Subcutaneous abdominal adipose tissue (tissue), 5 donors: ENCODE data around the gene AOAH.

Experiments used
- H3K27ac ChIP-seq: one replicate; pipeline ENCODE4 v1.7.0; 2013; ENCODE audit warnings: low read depth, mild to moderate bottlenecking, inconsistent platforms, low read length, moderate library complexity
- H3K27me3 ChIP-seq, 5 donors: one replicate each; pipeline ENCODE4 v1.7.0; 2013; ENCODE audit warnings: low read length in 5 of 5, inconsistent platforms in 1 of 5; ENCODE audit not compliant: control insufficient read depth in 5 of 5, insufficient read depth in 4 of 5
- H3K36me3 ChIP-seq, 5 donors: one replicate each; pipeline ENCODE4 v1.7.0; 2013; ENCODE audit warnings: low read length in 5 of 5; ENCODE audit not compliant: control insufficient read depth in 5 of 5, insufficient read depth in 5 of 5
- H3K4me1 ChIP-seq, 5 donors: one replicate each; pipeline ENCODE4 v1.7.0; 2013; ENCODE audit warnings: low read length in 5 of 5, mild to moderate bottlenecking in 3 of 5, moderate library complexity in 1 of 5; ENCODE audit not compliant: control insufficient read depth in 5 of 5, insufficient read depth in 5 of 5
- H3K4me3 ChIP-seq, 5 donors: one replicate each; pipeline ENCODE4 v1.7.0; 2013; ENCODE audit warnings: low read length in 5 of 5, low read depth in 1 of 5
- H3K9ac ChIP-seq, 5 donors: one replicate each; pipeline ENCODE4 v1.7.0; 2013; ENCODE audit warnings: low read length in 5 of 5, mild to moderate bottlenecking in 4 of 5, moderate library complexity in 3 of 5
- H3K9me3 ChIP-seq, 5 donors: one replicate each; pipeline ENCODE4 v1.7.0; 2013; ENCODE audit warnings: low read length in 5 of 5; ENCODE audit not compliant: control insufficient read depth in 5 of 5
- donor health status: healthy.
- donor health status: healthy.
- donor health status: healthy.
- donor health status: healthy.
- donor health status: healthy.

The AOAH gene

DNA sequence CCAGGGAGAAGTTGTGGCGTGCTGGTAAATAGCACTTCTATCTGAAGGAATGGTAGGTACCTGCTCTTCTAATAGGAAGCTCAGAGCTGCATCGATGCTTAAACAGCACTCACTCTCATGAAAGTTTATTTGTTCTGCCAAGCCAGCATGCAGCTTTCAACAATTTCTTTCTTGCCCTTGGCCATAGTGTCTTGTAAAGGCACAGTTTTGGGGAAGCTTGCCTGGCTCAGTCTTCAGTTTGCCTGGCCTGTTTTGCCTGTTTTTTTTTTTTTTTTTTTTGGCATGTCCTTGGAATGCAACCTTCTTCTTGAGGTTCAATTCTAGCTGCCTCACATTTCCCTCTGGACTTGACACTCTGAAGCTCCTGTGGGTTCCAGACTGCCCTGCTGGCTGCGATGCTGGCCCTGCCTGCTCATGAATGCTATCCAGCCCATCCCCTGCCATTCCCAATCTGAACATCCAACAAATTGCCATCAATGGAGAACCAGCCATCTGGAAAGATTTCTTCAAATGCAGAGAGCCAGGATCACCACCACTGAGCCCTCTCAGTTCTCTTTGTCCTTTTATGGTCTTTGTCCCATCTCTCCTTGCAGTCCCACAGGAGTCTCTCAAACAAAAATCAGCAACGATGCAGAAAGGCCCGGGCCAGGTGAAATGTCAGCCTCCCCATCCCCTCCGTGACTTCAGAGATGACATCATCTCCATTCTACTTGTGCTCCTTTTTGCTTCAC lies 200.8 kb downstream of the AOAH start:
- H3K4me3 ChIP-seq, result no peak overlapping the region
- H3K9ac ChIP-seq, result no peak overlapping the region
- H3K27me3 ChIP-seq, result peaks cover 0 to 5% (median 4%) of the 10 kb centered on the region in 5 donors
- H3K27ac ChIP-seq, result no peak overlapping the region
- no peaks in the 10 kb centered on the region for H3K9me3 ChIP-seq
- H3K36me3 ChIP-seq, result peaks cover 0 to 2% (median 0%) of the 10 kb centered on the region in 5 donors
- H3K4me1 ChIP-seq, result no peaks in the 10 kb centered on the region

DNA sequence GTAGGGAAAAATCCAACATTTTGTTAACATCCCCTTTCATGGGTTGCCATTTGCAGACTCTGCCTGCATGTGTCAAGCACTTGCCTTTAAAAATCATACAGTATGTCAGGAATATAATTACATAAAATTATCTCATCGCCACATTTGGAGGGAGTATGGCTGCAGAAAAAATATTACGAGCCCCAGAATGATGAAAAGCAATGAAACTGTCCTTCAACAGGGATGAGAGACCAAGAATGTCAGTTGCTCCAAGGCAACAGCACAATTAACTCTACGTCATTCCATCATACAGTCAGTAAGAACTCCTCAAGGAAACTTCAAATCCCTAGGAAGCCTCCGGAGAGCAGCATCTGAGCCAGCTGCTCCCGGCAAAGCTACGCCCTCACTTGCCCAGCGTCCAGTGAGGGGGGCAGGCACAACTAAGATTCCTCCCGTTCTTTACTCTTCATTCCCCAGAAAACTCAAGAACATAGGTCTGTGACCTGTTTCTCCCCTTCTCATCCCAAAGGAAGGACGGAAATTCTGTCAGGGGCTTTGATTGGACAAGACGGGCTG lies 201.8 kb downstream of the AOAH start:
- no peaks in the 10 kb centered on the region for H3K4me1 ChIP-seq
- peaks cover 0 to 2% (median 0%) of the 10 kb centered on the region in 5 donors for H3K36me3 ChIP-seq
- no peak overlapping the region for H3K27ac ChIP-seq
- H3K9ac ChIP-seq, result no peak overlapping the region
- no peaks in the 10 kb centered on the region for H3K9me3 ChIP-seq
- no peak overlapping the region for H3K4me3 ChIP-seq
- peaks cover 0 to 5% (median 4%) of the 10 kb centered on the region in 5 donors for H3K27me3 ChIP-seq

DNA sequence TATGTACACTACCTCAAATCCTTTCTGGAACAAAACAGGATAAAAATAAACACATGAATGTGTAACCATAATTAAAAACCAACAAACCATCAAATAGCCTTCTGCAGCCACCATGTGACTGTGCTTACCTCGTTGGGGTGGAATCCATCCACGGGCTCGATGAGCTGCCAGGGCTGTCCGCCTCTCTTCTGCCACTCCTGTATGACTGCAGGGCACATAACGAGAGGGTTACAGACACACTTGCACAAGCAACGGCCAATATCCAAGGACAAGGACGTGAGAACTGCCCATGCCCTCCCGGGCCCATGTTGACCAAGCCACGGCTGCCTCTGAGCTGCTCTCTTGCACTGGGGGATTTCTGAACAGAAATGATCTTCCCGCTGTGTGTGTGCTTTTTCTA lies 202.4 kb downstream of the AOAH start:
- Histone ChIP-seq H3K4me1 (no peaks in the 10 kb centered on the region), H3K27ac (no peak overlapping the region), H3K9ac (no peak overlapping the region), H3K9me3 (no peaks in the 10 kb centered on the region), H3K36me3 (peaks cover 0 to 2% (median 0%) of the 10 kb centered on the region in 5 donors), H3K27me3 (peaks cover 0 to 5% (median 4%) of the 10 kb centered on the region in 5 donors), H3K4me3 (no peak overlapping the region)

DNA sequence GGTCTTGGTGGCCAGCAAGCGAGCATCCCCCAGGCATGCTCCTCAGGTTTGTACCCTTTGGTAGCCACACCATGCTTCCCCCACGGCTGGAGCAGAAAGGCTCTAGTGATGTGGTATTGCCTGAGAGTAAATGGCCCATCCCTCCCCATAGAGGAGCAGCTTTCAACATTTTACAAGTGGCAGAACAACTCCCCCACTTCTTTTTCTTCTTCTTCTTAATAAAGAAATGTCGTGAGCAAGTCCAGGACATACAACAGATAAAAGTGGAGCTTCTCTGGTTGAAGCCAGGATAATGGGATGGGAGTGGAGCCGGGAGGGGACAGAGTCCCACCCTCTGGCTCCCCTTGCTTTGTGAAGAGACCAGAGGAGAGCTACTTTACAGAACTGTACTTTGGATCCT lies 203.2 kb downstream of the AOAH start:
- H3K36me3 ChIP-seq, result peaks cover 0 to 2% (median 0%) of the 10 kb centered on the region in 5 donors
- H3K9me3 ChIP-seq, result no peaks in the 10 kb centered on the region
- H3K27ac ChIP-seq, result no peak overlapping the region
- peaks cover 0 to 5% (median 4%) of the 10 kb centered on the region in 5 donors for H3K27me3 ChIP-seq
- no peak overlapping the region for H3K4me3 ChIP-seq
- H3K4me1 ChIP-seq, result no peaks in the 10 kb centered on the region
- H3K9ac ChIP-seq, result no peak overlapping the region

DNA sequence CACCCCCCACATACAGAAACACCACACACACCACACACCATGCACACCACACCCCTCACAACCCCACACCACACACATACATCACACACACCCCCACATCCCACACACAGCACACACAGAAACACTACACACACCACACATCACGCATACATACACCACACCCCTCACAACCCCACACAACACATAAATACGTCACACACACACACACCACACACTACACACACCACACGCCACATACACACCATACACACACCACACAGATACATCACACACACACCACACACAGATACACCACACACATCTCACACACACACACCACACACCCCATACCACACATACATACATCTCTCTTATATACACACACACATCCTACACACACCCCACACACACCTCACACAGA lies 208.4 kb downstream of the AOAH start:
- H3K9me3 ChIP-seq, result peaks cover 0 to 6% (median 0%) of the 10 kb centered on the region in 5 donors
- no peak overlapping the region for H3K27ac ChIP-seq
- H3K27me3 ChIP-seq, result no peaks in the 10 kb centered on the region
- no peak overlapping the region for H3K9ac ChIP-seq
- H3K4me3 ChIP-seq, result no peak overlapping the region
- H3K4me1 ChIP-seq, result no peaks in the 10 kb centered on the region
- H3K36me3 ChIP-seq, result no peaks in the 10 kb centered on the region

DNA sequence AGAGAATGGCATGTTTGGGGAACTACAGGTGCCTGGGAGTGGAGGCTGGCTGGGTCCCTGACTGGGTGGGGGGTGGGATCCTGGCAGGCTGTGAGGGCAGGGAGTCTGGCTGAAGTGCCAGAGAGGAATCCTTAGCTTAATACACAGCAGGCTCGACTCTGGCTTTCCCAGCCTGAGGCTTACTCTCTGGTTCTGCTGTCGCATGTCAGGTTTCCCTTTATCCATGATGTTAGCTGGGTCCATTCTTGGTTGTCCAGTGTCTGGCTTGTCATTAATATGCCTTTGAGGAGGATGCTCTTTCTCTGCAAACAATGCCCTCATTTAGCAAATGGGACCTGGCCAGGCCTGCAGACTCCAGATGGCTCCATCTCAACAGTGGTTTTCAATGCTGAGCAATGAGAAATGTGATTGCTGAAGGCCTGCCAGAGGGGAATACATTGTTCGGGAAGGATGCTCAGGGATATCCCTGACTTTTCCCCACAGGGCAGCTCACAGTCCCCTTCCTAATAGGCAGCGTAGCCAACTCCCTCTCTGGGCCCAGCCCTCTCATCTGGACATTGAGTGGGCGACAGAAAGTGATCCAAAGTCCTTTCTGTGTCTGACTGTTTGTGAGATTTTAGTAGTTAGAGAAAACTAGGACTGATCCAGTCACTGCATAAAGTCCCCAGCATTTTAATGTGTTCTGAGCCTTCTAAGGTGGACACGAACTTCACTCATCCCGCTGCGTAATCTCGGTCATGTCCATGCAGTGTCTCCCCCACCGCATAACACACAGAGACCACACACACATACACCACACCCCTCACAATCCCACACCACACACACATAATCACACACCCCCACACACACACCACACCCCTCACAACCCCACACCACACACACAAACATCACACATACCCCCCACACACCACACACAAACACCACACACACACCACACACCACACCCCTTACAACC lies 209.7 kb downstream of the AOAH start:
- Histone ChIP-seq H3K9ac (no peak overlapping the region), H3K27me3 (no peaks in the 10 kb centered on the region), H3K9me3 (peaks cover 0 to 6% (median 0%) of the 10 kb centered on the region in 5 donors), H3K36me3 (no peaks in the 10 kb centered on the region), H3K4me3 (no peak overlapping the region), H3K4me1 (no peaks in the 10 kb centered on the region), H3K27ac (no peak overlapping the region)

DNA sequence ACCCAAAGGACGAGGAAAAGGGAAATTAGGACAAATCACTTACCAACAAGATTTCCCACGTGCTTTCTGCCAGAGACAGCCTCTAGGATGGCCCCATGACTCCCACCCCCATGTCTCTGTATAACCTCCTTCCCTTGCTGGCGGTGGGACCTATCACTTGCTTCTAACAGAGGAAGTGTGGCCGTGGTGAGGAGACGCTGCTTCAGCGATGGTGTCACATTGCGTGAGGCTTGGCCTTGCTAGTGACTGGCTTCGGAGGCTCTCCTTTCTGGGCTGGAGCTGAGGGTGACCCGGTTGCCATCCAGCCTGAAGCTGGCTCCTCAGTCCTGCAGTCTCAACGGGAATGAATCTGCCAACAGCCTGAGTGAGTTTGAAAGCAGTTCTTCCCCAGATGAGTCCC lies 210.9 kb downstream of the AOAH start:
- no peaks in the 10 kb centered on the region for H3K36me3 ChIP-seq
- no peak overlapping the region for H3K9ac ChIP-seq
- H3K27ac ChIP-seq, result no peak overlapping the region
- H3K4me1 ChIP-seq, result no peaks in the 10 kb centered on the region
- H3K27me3 ChIP-seq, result no peaks in the 10 kb centered on the region
- peaks cover 0 to 6% (median 0%) of the 10 kb centered on the region in 5 donors for H3K9me3 ChIP-seq
- no peak overlapping the region for H3K4me3 ChIP-seq

DNA sequence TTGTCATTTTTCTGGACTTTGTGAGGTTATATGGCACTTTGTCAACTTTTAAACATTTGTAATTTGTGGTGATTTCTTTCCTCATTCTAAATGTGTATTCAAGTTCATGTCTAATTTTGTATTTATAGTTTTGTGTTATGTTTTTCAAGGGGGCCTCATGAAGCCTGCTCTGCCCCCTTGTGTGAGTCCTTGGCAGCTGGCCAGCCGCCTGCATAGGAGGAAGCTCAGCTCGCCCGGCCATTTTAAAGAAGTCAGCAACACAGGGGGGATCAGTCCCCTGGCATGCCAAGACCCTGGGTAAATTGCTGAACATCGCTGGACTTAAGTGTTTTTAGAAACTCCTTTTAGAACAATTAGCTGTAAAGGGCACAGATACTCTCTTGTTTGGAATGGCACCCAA lies 211.7 kb downstream of the AOAH start:
- H3K9ac ChIP-seq, result no peak overlapping the region
- no peak overlapping the region for H3K4me3 ChIP-seq
- no peaks in the 10 kb centered on the region for H3K4me1 ChIP-seq
- no peaks in the 10 kb centered on the region for H3K36me3 ChIP-seq
- H3K27me3 ChIP-seq, result no peaks in the 10 kb centered on the region
- no peak overlapping the region for H3K27ac ChIP-seq
- H3K9me3 ChIP-seq, result peaks cover 0 to 6% (median 0%) of the 10 kb centered on the region in 5 donors

DNA sequence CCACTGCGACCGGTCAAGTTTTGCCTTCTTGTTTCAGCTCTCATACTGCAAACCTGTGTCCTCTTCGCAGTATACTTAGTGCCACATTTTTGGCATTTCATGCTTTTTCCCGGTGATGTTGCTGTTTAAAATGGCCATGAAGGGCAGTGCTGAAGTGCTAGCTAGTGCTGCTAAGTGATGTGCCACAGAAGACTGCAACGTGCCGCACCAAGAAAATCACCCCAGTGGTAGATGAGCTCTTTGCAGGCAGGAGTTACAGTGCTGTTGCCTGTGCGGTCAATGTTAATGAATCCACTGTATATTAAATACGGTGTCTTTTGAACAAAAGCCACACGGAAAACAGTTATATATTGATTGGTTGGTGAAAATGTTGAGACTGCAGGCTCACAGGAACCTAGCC lies 214.3 kb downstream of the AOAH start:
- H3K27me3 ChIP-seq, result no peaks in the 10 kb centered on the region
- H3K36me3 ChIP-seq, result no peaks in the 10 kb centered on the region
- H3K9ac ChIP-seq, result no peak overlapping the region
- H3K9me3 ChIP-seq, result peaks cover 0 to 6% (median 0%) of the 10 kb centered on the region in 5 donors
- no peak overlapping the region for H3K27ac ChIP-seq
- H3K4me1 ChIP-seq, result no peaks in the 10 kb centered on the region
- H3K4me3 ChIP-seq, result no peak overlapping the region
